Measurements from ENCODE around the gene B3GNT8.

DNA sequence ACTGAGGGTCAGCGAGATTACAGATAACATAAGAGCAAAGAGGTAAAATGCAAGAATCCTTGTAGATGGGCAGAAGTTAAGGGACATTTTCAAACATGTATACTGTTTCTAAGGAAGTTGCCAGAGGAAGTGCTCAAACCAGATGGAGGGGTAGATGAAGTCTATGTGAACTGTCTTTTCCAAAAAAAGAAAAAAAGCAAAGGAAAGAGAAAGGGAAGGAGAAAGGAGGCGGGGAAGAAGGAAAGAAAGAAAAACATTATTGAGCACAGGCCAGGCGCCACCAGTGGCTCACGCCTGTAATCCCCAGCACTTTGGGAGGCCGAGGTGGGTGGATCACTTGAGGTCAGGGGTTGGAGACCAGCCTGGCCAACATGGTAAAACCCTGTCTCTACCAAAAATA is 7.3 kb upstream of the B3GNT8 start:
- no peak for TF ChIP-seq CTCF (conservative IDR thresholded peaks at IDR 0.05)
- no peak for TF ChIP-seq EZH2 (IDR thresholded peaks at IDR 0.05; ENCODE audit: low read depth)

All from PC-9 (cell line).